Activated T-cell treated with anti-CD3 and anti-CD28 coated beads for 48 hours (primary cell): ENCODE results near the gene RETREG3.
"Not testable (repeated sequence)": the region's sequence is repeated elsewhere in the genome, so short reads cannot be mapped to it uniquely, and the experiment has no call there.

Experiments
- DNase-seq: peaks from one replicate; pipeline ENCODE4 v3.0.0-alpha.2; 2020; ENCODE audit warnings: low read depth

Gene RETREG3, protein sequence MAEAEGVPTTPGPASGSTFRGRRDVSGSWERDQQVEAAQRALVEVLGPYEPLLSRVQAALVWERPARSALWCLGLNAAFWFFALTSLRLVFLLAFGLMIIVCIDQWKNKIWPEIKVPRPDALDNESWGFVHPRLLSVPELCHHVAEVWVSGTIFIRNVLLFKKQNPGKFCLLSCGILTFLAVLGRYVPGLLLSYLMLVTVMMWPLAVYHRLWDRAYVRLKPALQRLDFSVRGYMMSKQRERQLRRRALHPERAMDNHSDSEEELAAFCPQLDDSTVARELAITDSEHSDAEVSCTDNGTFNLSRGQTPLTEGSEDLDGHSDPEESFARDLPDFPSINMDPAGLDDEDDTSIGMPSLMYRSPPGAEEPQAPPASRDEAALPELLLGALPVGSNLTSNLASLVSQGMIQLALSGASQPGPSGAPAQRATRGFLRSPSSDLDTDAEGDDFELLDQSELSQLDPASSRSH

GRCh38 chr17:42609182-42609813, at the start of gene RETREG3, which contains the start of gene TUBG1:
Gene RETREG3, minus strand, starts transcription at chr17:42609374. Its CDS starts 50 bp downstream, at chr17:42609324.
Gene TUBG1, plus strand, starts transcription at chr17:42609683. Its CDS starts 55 bp downstream, at chr17:42609738.
- DNase-seq = peak; percentile 100

GRCh38 chr17:42657824-42658588, 48.8 kb upstream of the RETREG3 start:
- no peak for DNase-seq

DNA sequence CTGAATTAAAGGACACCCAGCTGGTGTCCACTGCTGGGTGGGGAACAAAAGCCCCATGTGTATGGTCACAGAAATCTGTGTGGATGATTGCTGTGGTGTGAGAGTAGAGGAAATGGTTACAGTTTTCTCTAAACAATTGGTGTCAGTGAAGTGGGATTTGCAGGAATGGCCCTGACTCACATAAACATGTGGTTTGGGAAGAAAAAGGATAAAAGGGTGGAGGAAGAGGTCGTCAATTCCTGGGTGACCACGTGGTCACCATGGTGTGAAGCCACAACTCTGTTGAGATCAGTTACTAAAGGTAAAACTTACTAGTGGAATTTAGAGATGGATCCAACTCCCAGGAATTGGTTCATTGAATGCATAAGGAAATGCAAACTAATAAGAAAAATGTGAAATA, 46.4 kb upstream of the RETREG3 start:
- DNase-seq = no peak

GRCh38 chr17:42653179-42654124, 44.3 kb upstream of the RETREG3 start:
- DNase-seq = no peak

- DNase-seq = no peak
These were observed 42.2 kb upstream of the RETREG3 start for GRCh38 chr17:42651392-42651791.

- DNase-seq = no peak
These were observed 38.6 kb upstream of the RETREG3 start for GRCh38 chr17:42647778-42648177.

GRCh38 chr17:42642336-42642735, 33.2 kb upstream of the RETREG3 start:
- no peak for DNase-seq

GRCh38 chr17:42640121-42640520, 30.9 kb upstream of the RETREG3 start:
- no peak for DNase-seq

DNA sequence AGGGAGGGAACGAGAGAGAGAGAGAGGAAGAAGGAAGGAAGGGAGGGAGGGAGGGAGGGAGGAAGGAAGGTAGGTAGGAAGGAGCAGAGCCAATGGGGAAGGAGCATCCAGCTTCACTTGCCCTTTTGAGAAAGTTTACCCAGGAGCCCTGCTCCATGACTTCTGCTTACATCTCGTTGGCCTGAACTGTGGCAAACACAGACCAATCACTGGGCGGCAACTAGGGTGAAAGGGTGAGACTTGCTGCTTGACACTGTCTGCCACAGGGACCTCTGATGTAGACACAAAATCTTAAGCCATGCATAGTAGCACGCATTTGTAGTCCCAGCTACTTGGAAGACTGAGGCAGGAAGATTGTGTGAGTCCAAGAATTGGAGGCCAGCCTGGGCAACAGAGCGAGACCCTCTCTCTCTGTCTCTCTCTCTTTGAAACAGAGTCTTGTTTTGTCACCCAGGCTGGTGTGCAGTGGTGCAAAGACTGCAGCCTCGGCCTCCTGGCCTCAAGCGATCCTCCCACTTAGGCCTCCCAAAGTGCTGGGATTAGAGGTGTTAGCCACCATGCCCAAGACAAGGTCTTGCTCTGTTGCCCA, 30.4 kb upstream of the RETREG3 start:
- no peak for DNase-seq

- DNase-seq = no peak
These were observed 23.8 kb upstream of the RETREG3 start for GRCh38 chr17:42632949-42633444.

GRCh38 chr17:42629411-42630009, 20.3 kb upstream of the RETREG3 start:
- DNase-seq = no peak

DNA sequence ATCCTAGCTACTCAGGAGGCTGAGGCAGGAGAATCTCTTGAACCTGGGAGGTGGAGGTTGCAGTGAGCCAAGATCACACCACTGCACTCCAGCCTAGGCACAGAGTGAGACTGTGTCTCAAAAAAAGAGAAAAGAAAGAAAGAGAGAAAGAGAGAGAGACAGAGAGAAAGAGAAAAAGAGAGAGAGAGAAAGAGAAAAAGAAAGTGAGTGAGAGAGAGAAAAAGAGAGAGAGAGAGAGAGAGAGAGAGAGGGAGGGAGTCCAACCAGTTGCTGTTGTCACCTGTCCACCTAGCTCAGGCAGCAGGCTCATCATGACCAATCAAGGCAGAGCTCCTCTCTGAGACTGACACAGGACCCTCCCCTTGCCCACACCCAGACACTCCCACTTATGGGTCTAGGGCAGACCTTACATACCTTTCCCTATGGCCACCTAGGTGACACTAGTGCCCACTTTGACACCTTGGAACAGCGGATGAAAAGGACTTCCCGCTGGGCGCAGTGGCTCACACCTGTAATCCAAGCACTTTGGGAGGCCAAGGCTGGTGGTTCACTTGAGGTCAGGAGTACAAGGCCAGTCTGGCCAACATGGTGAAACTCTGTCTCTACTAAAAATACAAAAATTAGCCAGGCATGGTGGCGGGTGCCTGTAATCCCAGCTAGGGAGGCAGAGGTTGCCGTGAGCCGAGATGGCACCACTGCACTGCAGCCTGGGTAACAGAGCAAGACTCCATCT, 18.0 kb upstream of the RETREG3 start:
- DNase-seq = not testable (repeated sequence)

DNA sequence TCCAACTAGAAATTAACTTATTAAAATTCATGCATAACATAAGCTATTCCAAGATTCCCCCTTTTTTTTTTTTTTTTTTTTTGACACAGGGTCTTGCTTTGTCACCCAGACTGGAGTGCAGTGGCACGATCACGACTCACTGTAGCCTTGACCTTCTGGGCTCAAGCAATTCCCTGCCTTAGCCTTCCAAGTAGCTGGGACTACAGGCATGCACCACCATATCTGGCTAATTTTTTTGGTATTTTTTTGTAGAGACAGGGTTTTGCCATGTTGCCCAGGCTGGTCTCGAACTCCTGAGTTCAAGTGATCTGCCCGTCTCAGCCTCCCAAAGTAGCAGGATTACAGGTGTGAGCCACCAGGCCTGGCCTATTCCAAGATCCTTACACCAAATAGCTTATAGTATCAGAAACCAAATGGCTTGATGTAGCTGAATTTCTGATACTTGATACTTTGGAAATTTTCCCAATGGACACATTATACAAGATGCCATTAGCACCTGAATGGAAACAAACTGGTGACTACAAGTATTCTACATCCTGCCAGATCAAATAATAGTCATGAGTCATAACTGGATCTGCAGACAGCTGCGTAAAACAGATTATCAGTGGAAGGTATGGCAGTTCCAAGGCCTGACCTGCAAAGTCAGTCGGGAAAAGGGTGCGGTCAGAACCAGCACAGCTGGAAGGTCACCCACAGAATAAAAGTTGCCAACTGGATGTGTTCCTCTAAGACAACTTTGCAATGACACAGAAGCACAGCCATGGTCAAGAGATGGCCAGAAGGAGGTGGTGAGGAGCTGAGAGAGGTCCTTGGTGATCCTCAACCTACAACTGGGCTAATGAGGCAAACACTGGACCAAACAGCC, 14.8 kb upstream of the RETREG3 start:
- no peak for DNase-seq

GRCh38 chr17:42623271-42623670, 14.1 kb upstream of the RETREG3 start:
- no peak for DNase-seq

- DNase-seq = not testable (repeated sequence)
These were observed 12.8 kb upstream of the RETREG3 start for GRCh38 chr17:42621987-42622386.

DNA sequence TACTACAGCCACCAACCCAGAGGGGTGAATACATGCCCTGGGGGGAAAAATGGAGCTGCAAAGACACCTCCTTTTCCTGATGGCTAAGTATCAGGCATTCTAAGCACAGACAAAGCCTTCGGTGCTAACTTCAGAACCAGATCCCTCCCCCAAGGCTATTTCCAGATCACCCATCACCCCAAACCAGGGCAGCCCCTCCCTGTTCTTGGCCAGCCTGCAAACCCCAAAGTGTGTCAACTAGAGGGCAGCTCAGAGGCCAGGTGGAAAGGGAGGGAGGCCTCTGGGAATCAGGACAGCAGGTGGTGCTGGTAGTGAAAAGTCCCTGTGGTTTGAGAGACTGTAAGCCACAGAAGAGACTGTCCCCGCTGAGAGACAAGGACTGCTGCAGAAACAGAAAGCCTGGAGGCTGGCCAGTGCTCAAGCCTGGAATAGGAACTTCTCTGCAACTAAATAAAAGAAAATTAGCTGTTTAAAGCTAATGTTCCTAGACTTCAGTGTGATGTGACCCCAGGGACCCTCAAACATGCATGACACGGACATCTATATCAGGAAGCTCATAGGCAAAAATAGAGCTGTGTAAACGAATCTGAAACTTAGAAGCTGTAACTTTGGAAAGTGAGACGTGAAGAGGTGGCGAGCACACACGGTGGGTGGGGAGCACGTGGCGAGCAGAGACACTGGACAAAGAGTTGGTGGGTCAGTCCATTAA, 9.4 kb upstream of the RETREG3 start:
- DNase-seq = no peak

DNA sequence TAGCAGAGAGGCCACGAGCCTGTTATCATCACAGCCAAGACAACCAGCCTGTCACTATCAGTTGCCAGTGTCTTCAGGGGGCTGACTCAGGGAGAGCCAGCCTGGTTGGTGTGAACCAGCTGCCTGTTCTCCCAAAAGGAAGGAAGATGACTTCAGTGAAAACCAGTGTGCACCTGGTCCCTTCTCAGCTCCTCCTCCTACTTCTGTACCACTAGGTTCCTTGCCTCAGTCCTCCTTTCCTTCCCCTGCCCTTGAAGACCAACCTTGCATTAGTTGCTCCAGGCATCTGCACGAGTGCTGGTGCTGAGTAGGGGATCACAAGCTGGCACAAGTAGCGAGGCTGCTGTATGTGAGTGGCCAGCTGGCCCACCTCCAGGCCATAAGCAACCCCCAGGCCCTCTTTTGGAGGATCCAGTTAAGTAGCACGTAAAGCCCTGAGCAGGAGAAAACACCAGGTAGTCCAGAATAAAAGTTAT, 8.8 kb upstream of the RETREG3 start:
- DNase-seq = no peak
